Osteoblast (primary cell): ENCODE data around the gene TMEM185A. TPM values are rescaled to one million over a fixed set of nuclear protein-coding genes. Genes with fewer than 3 reads are reported as not detected.

Experiments used
- DNase-seq: peaks from one replicate; pipeline ENCODE4 v3.0.0; 2011; ENCODE audit warnings: low spot score, mixed read lengths; ENCODE audit not compliant: insufficient read length; ENCODE audit errors: missing footprints
- H2AFZ ChIP-seq: 2 replicates; pipeline ENCODE4 v1.6.0; 2011; ENCODE audit warnings: mild to moderate bottlenecking, low read length
- H3K27ac ChIP-seq: 2 replicates; pipeline ENCODE4 v1.5.1; 2011; ENCODE audit warnings: mild to moderate bottlenecking, low read depth, low read length, moderate library complexity
- H3K27me3 ChIP-seq: 2 replicates; pipeline ENCODE4 v1.6.0; 2012; ENCODE audit warnings: mild to moderate bottlenecking, control low read depth, inconsistent platforms, low read length, moderate library complexity; ENCODE audit not compliant: insufficient read depth
- H3K36me3 ChIP-seq: 2 replicates; pipeline ENCODE4 v1.5.1; 2011; ENCODE audit warnings: mild to moderate bottlenecking, low read length, control low read depth, moderate library complexity; ENCODE audit not compliant: insufficient read depth
- H3K4me1 ChIP-seq: 2 replicates; pipeline ENCODE4 v1.5.1; 2011; ENCODE audit warnings: mild to moderate bottlenecking, low read length, control low read depth, moderate library complexity; ENCODE audit not compliant: insufficient read depth
- H3K4me2 ChIP-seq: 2 replicates; pipeline ENCODE4 v1.6.0; 2011; ENCODE audit warnings: mild to moderate bottlenecking, low read length; ENCODE audit not compliant: insufficient read depth
- H3K4me3 ChIP-seq: fragments of 200-600 bp; sonication (generic); 3 replicates; pipeline ENCODE4 v1.5.1; 2012; ENCODE audit warnings: mild to moderate bottlenecking, low read length, inconsistent platforms; ENCODE audit not compliant: insufficient read depth
- H3K79me2 ChIP-seq: 2 replicates; pipeline ENCODE4 v1.6.0; 2012; ENCODE audit warnings: mild to moderate bottlenecking, low read length, control low read depth, inconsistent platforms; ENCODE audit not compliant: insufficient read depth
- H3K9me3 ChIP-seq: 2 replicates; pipeline ENCODE4 v1.5.1; 2011; ENCODE audit warnings: low read depth, low read length, control low read depth
- H4K20me1 ChIP-seq: 2 replicates; pipeline ENCODE4 v1.6.0; 2012; ENCODE audit warnings: mild to moderate bottlenecking, low read length, control low read depth; ENCODE audit not compliant: insufficient read depth
- total RNA-seq: library from RNA; depleted of rRNA; stranded (reverse); fragments of >200 nt; gene quantifications from 2 replicates; pipeline ENCODE4 v1.2.3, GENCODE V29; 2012
- TF ChIP-seq, protein P1 (sequence below): IDR thresholded peaks from 2 replicates; pipeline ENCODE4 v1.5.1; 2011; ENCODE audit warnings: mild to moderate bottlenecking, low read depth, low read length, moderate library complexity; ENCODE audit errors: extremely low read depth

Gene TMEM185A
- total RNA-seq, 1 donor = 16.6 TPM

- Histone ChIP-seq H2AFZ (no peak overlapping the region), H3K27ac (no peak overlapping the region)
- no peak for DNase-seq
These were observed 59.8 kb downstream of the TMEM185A start for GRCh38 chrX:149571770-149572169.

GRCh38 chrX:149570668-149571067 is 60.9 kb downstream of the TMEM185A start:
- no peaks in the 10 kb centered on the region for H4K20me1 ChIP-seq
- H3K4me2 ChIP-seq = no peak overlapping the region
- peaks cover 2% of the 10 kb centered on the region for H3K27me3 ChIP-seq
- no peak for DNase-seq
- no peaks in the 10 kb centered on the region for H3K9me3 ChIP-seq
- no peak overlapping the region for H3K27ac ChIP-seq
- H2AFZ ChIP-seq = no peak overlapping the region
- H3K4me1 ChIP-seq = no peaks in the 10 kb centered on the region
- H3K4me3 ChIP-seq = no peak overlapping the region
- TF ChIP-seq, protein P1, sequence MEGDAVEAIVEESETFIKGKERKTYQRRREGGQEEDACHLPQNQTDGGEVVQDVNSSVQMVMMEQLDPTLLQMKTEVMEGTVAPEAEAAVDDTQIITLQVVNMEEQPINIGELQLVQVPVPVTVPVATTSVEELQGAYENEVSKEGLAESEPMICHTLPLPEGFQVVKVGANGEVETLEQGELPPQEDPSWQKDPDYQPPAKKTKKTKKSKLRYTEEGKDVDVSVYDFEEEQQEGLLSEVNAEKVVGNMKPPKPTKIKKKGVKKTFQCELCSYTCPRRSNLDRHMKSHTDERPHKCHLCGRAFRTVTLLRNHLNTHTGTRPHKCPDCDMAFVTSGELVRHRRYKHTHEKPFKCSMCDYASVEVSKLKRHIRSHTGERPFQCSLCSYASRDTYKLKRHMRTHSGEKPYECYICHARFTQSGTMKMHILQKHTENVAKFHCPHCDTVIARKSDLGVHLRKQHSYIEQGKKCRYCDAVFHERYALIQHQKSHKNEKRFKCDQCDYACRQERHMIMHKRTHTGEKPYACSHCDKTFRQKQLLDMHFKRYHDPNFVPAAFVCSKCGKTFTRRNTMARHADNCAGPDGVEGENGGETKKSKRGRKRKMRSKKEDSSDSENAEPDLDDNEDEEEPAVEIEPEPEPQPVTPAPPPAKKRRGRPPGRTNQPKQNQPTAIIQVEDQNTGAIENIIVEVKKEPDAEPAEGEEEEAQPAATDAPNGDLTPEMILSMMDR = no peak
- no peaks in the 10 kb centered on the region for H3K79me2 ChIP-seq
- H3K36me3 ChIP-seq = no peaks in the 10 kb centered on the region

More at GRCh38 chrX:149571770-149572169, 59.8 kb downstream of the TMEM185A start:
- H3K79me2 ChIP-seq = no peaks in the 10 kb centered on the region
- H3K9me3 ChIP-seq = no peaks in the 10 kb centered on the region
- H4K20me1 ChIP-seq = no peaks in the 10 kb centered on the region
- no peak overlapping the region for H3K4me2 ChIP-seq
- peaks cover 2% of the 10 kb centered on the region for H3K27me3 ChIP-seq
- TF ChIP-seq, protein P1 = no peak
- H3K4me3 ChIP-seq = no peak overlapping the region
- H3K36me3 ChIP-seq = no peaks in the 10 kb centered on the region
- no peaks in the 10 kb centered on the region for H3K4me1 ChIP-seq

DNA sequence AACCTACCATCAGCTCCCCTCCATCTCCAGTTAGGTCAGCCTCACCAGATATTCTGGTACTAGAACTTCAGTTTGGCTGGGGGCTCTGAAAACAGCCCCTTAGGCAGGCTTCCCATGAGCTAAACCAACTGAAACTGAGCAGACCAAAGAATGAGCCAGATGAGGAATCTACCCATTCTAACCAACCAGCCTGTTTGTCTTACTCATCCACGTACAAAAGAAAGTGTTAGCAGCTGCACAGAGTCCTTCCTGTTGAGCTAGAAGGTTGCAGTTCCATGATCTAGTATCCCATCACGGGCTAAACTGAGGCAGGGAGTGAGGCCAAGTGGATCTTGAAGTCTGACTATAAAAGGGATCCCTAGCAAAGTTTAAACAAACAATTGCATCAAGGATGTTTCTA is 61.8 kb downstream of the TMEM185A start:
- H4K20me1 ChIP-seq = no peaks in the 10 kb centered on the region
- no peak overlapping the region for H3K4me3 ChIP-seq
- no peak overlapping the region for H2AFZ ChIP-seq
- H3K4me1 ChIP-seq = no peaks in the 10 kb centered on the region
- H3K36me3 ChIP-seq = no peaks in the 10 kb centered on the region
- TF ChIP-seq, protein P1 = no peak
- H3K79me2 ChIP-seq = no peaks in the 10 kb centered on the region
- no peak for DNase-seq
- H3K4me2 ChIP-seq = no peak overlapping the region
- H3K9me3 ChIP-seq = no peaks in the 10 kb centered on the region
- H3K27me3 ChIP-seq = peaks cover 2% of the 10 kb centered on the region
- no peak overlapping the region for H3K27ac ChIP-seq

DNA sequence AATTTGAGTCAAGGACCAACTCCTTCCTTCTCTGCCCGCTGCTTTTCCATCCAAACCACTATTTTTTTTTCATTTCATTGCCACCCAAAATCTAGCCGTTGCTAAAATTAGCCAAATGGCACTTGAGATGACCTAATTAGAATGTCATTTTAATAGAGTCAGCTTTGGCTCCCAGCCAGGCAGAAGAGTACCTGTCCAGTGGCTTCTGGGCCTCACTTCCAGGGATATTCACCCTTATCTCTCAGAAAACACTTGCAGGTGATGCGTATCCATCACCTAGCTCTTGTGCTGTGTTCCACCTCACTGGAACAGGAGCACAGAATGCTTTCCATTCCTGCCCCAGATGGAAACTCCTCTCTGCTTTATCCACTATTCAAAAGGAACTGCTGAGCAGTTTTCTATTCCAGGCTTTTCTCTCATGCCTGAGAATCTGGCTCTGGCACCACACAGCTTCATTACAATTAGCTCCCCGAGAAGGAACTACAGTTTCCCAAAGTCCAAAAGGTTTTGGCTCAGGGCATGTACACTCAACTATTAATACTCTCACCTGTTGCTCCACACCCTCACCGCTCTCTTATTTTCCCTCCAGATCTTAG is 62.8 kb downstream of the TMEM185A start:
- TF ChIP-seq, protein P1 = no peak
- H3K36me3 ChIP-seq = no peaks in the 10 kb centered on the region
- H3K27me3 ChIP-seq = peaks cover 2% of the 10 kb centered on the region
- H3K27ac ChIP-seq = no peak overlapping the region
- no peak overlapping the region for H3K4me3 ChIP-seq
- no peaks in the 10 kb centered on the region for H3K9me3 ChIP-seq
- H3K4me2 ChIP-seq = no peak overlapping the region
- no peaks in the 10 kb centered on the region for H3K4me1 ChIP-seq
- no peaks in the 10 kb centered on the region for H3K79me2 ChIP-seq
- H4K20me1 ChIP-seq = no peaks in the 10 kb centered on the region
- no peak overlapping the region for H2AFZ ChIP-seq
- no peak for DNase-seq
